Erythroblast (primary cell): Measurements from ENCODE around the gene RNF213.

Experiments
- GATA1 ChIP-seq: IDR thresholded peaks from 2 replicates; pipeline ENCODE4 v1.6.1; 2011; ENCODE audit warnings: low read depth, mild to moderate bottlenecking, control low read depth, low read length, moderate library complexity
- POLR2A ChIP-seq: IDR thresholded peaks from 2 replicates; pipeline ENCODE4 v1.6.1; 2011; ENCODE audit warnings: mild to moderate bottlenecking, low read length

DNA sequence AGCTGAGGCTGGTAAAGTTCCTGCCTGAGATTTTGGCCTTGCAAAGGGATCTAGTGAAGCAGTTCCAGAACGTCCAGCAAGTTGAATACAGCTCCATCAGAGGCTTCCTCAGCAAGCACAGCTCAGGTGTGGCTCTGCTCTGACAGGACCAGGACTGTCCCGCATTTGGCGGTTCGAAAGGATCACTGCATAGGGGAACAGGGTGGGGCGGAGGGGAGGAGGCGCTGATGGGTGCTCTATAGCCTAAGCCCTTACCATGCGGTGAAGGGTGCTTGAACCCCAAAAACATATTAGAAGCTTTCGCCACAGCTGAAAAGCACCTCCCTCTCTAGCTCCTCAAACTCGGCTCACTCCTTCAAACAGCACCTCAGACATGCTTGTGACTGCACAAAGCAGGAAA lies 124.4 kb downstream of the RNF213 start:
- TF ChIP-seq POLR2A (no peak), GATA1 (no peak)
